Spleen (tissue), 11 donors: ENCODE results near the gene CCDC91. TPM values are rescaled to one million over a fixed set of nuclear protein-coding genes. Genes with fewer than 3 reads are reported as not detected.

Source experiments
- DNase-seq: peaks from one replicate; pipeline ENCODE4 v3.0.0-alpha.2; 2020
- H3K27ac ChIP-seq, 8 donors: fragments of 200-600 bp; sonication (generic) in 7 of 8; 1 replicate in 4 of 8; 2 replicates in 4 of 8; pipeline versions ENCODE4 v1.5.0 to v1.8.0; 2016 to 2021; ENCODE audit warnings: inconsistent platforms in 4 of 8, mild to moderate bottlenecking in 4 of 8, moderate library complexity in 1 of 8
- H3K27me3 ChIP-seq, 7 donors: fragments of 200-600 bp; sonication (generic) in 6 of 7; replicated peaks in 1 of 7; 1 replicate in 4 of 7; 2 replicates in 3 of 7; pipeline versions ENCODE4 v1.5.0 to v1.8.0; 2016 to 2021; ENCODE audit warnings: inconsistent platforms in 3 of 7, mild to moderate bottlenecking in 1 of 7
- H3K36me3 ChIP-seq, 6 donors: fragments of 200-600 bp; sonication (generic) in 5 of 6; 1 replicate in 4 of 6; 2 replicates in 2 of 6; pipeline versions ENCODE4 v1.5.0 to v1.8.0; 2016 to 2021; ENCODE audit warnings: inconsistent platforms in 2 of 6
- H3K4me1 ChIP-seq, 6 donors: fragments of 200-600 bp; sonication (generic) in 5 of 6; 1 replicate in 3 of 6; 2 replicates in 3 of 6; pipeline versions ENCODE4 v1.5.0 to v1.8.0; 2016 to 2021; ENCODE audit warnings: inconsistent platforms in 3 of 6
- H3K4me3 ChIP-seq, 8 donors: fragments of 200-600 bp; sonication (generic) in 7 of 8; 1 replicate in 4 of 8; 2 replicates in 4 of 8; pipeline versions ENCODE4 v1.5.0 to v1.8.0; 2016 to 2021; ENCODE audit warnings: inconsistent platforms in 4 of 8, mild to moderate bottlenecking in 4 of 8, moderate library complexity in 2 of 8
- H3K9me3 ChIP-seq, 8 donors: fragments of 200-600 bp; sonication (generic) in 7 of 8; 1 replicate in 4 of 8; 2 replicates in 4 of 8; pipeline versions ENCODE4 v1.5.0 to v1.8.0; 2016 to 2021; ENCODE audit warnings: inconsistent platforms in 4 of 8
- POLR2A ChIP-seq, 3 donors: fragments of 450-650 bp; IDR thresholded peaks; one replicate each; pipeline ENCODE4 v1.5.1; 2017; ENCODE audit warnings: antibody characterized with exemption in 3 of 3, mild to moderate bottlenecking in 1 of 3
- POLR2AphosphoS5 ChIP-seq, 3 donors: sonication (generic); formaldehyde crosslinking; IDR thresholded peaks; one replicate each; pipeline ENCODE4 v1.5.1; 2017; ENCODE audit warnings: antibody characterized with exemption in 3 of 3
- WGBS, 5 donors: extraction: QIAGEN DNeasy Blood & Tissue Kit in 3 of 5; methylation state at CpG; one replicate each; pipeline versions ENCODE4 v1.1.5 to v1.1.7; 2013 to 2018; 5-methylcytosine and 5-hydroxymethylcytosine counted together
- intact Hi-C: fragments of 100-400 bp; cut with DNase I; formaldehyde crosslinking; loops from one replicate; pipeline ENCODE4 v1.15.0; 2023; ENCODE audit warnings: low total_unique reads
- polyA plus RNA-seq, 3 donors: library from polyadenylated mRNA; stranded (reverse); fragments of 200-250 nt; gene quantifications; one replicate each; pipeline ENCODE4 v1.2.1, GENCODE V29; 2013
- total RNA-seq, 7 donors: library from RNA; depleted of rRNA in 3 of 7; stranded (reverse); fragments of >200 nt in 3 of 7; fragmentation: NEBNext Ultra II Directional in 4 of 7; extraction: Animal tissue kit (Norgen Biotek cat#: 25700) in 4 of 7; gene quantifications; one replicate each; pipeline versions ENCODE4 v1.1.0 to v1.2.1, GENCODE V29; 2016 to 2021
- TF ChIP-seq, protein P1 (sequence below), 11 experiments: fragments of 200-600 bp in 7 of 11; fragments of 450-650 bp in 4 of 11; sonication (generic) in 4 of 11; IDR thresholded peaks in 8 of 11; conservative IDR thresholded peaks in 3 of 11; 1 replicate in 7 of 11; 2 replicates in 4 of 11; pipeline versions ENCODE4 v1.4.0 to v1.8.0; 2016 to 2021; ENCODE audit warnings: antibody characterized with exemption in 11 of 11, inconsistent platforms in 4 of 11, mild to moderate bottlenecking in 1 of 11
- donor health status: healthy with polysubstance abuse.
- donor health status: DM: no; HTN: no; CAD: no; lungs with moderate emphysema.
- donor health status: DM: no; HTN: no; CAD: no.
- donor health status: Bipolar disorder and iron deficiency.
- donor health status: healthy.
- donor health status: DM: no; HTN: no; CAD: no.
- donor health status: DM: yes; HTN: yes; CAD: no.

CCDC91 gene
- total and polyA plus RNA-seq, 10 donors, result 12.8 to 65.9 (median 43.4) TPM

DNA sequence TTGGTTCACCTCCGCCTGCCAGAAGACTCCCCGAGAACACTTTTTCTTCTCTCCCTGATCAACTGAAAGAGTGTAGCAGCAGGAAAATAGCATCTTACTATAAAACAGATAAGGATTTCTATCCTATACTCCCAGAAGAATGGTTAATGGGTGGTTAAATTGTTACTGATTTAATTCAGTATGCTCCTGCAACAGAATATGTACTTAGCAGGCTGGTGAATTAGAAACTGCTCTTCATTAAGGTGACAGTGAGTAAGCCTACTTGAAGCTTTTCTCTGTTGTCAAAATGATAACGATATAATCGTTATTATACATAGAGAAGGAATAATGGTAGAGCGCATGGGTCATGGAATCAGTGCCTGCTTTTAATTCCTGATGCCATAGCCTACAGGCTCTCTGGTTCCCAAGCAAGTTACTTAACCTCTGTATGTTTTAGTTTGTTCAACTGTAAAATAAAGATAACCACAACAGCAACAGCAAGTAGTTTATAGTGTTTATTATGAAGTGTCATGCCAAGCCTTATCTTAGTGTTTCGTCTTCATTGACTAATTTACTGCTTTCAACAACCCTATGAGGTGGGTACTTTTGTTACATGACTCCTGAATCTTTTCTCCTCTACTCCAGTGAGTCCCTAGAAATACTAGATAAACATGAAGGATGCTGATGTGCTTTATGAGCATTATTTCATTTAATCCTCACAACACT, 392.6 kb downstream of the CCDC91 start:
- Histone ChIP-seq H3K4me1 (no peaks in the 10 kb centered on the region), H3K36me3 (no peaks in the 10 kb centered on the region), H3K9me3 (no peaks in the 10 kb centered on the region), H3K27ac (no peak overlapping the region), H3K4me3 (no peak overlapping the region), H3K27me3 (no peaks in the 10 kb centered on the region)
- TF ChIP-seq POLR2A (IDR thresholded peaks at IDR 0.05) (no peak), POLR2AphosphoS5 (IDR thresholded peaks at IDR 0.05) (no peak)
- TF ChIP-seq, protein P1, sequence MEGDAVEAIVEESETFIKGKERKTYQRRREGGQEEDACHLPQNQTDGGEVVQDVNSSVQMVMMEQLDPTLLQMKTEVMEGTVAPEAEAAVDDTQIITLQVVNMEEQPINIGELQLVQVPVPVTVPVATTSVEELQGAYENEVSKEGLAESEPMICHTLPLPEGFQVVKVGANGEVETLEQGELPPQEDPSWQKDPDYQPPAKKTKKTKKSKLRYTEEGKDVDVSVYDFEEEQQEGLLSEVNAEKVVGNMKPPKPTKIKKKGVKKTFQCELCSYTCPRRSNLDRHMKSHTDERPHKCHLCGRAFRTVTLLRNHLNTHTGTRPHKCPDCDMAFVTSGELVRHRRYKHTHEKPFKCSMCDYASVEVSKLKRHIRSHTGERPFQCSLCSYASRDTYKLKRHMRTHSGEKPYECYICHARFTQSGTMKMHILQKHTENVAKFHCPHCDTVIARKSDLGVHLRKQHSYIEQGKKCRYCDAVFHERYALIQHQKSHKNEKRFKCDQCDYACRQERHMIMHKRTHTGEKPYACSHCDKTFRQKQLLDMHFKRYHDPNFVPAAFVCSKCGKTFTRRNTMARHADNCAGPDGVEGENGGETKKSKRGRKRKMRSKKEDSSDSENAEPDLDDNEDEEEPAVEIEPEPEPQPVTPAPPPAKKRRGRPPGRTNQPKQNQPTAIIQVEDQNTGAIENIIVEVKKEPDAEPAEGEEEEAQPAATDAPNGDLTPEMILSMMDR (IDR thresholded peaks at IDR 0.05 in 8 of 11, conservative IDR thresholded peaks at IDR 0.05 in 3 of 11), result no peak
- WGBS, 5 donors, result 87 to 95% (median 88%) methylated on average over 6 of the region's 6 CpGs
- intact Hi-C loops, result no loop called here
- DNase-seq, result no peak

DNA sequence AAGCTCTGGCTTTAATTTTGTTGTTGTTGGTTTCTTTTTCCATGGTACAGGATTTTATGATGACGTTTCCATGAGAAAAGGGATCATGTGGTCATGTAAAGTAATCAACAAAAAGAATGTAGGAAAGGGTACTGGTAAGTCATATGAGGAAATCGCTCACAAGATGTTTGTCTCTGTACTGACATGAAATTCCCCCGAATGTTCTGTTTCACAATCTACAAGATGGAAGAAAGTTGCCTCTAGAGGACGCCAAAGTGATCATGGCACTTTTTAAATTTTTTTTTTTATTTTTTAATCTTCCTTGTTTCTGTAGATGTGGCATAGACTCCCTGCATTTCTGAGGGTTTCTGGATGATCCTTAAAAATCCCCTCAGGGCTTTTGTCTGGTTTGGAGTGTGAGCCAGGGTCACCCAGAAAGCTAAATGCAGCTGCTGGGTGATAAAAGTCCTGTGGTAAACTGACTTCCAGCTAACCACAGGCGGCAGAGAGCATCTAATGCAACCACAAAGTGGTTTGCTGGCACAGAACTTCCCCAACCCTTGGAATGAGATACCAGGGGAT, 393.5 kb downstream of the CCDC91 start:
- Histone ChIP-seq H3K9me3 (no peaks in the 10 kb centered on the region), H3K4me1 (no peaks in the 10 kb centered on the region), H3K27me3 (no peaks in the 10 kb centered on the region), H3K36me3 (no peaks in the 10 kb centered on the region), H3K27ac (no peak overlapping the region), H3K4me3 (no peak overlapping the region)
- DNase-seq, result no peak
- intact Hi-C loops, result no loop called here
- TF ChIP-seq, protein P1 (IDR thresholded peaks at IDR 0.05 in 8 of 11, conservative IDR thresholded peaks at IDR 0.05 in 3 of 11), result no peak
- TF ChIP-seq POLR2AphosphoS5 (IDR thresholded peaks at IDR 0.05) (no peak), POLR2A (IDR thresholded peaks at IDR 0.05) (no peak)
- WGBS, 5 donors, result 32 to 51% (median 47%) methylated on average over 5 of the region's 5 CpGs

DNA sequence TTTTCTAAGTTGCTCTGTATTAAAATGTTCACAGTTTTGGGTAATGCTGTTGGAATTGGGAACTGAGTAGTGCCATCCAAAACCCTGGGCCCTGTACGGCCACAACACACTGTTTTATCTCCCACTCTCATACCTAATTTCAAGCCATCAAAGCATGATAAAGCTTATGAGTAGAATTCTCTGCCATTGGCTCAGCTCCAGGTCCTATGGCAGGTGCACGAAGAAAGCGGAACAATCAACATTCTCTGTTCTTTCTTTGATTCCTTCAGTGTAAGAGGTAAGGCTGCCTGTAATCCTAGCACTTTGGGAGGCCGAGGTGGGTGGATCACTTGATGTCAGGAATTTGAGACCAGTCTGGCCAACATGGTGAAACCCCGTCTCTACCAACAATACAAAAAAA, 394.9 kb downstream of the CCDC91 start:
- H3K36me3 ChIP-seq, result no peaks in the 10 kb centered on the region
- H3K27me3 ChIP-seq, result no peaks in the 10 kb centered on the region
- H3K4me1 ChIP-seq, result no peaks in the 10 kb centered on the region
- intact Hi-C loops, result no loop called here
- DNase-seq, result no peak
- H3K4me3 ChIP-seq, result no peak overlapping the region
- H3K27ac ChIP-seq, result no peak overlapping the region
- no peak for TF ChIP-seq POLR2AphosphoS5 (IDR thresholded peaks at IDR 0.05)
- TF ChIP-seq, protein P1 (IDR thresholded peaks at IDR 0.05 in 8 of 11, conservative IDR thresholded peaks at IDR 0.05 in 3 of 11), result no peak
- no peak for TF ChIP-seq POLR2A (IDR thresholded peaks at IDR 0.05)
- 84 to 95% (median 88%) methylated on average over 5 of the region's 5 CpGs for WGBS, 5 donors
- no peaks in the 10 kb centered on the region for H3K9me3 ChIP-seq

DNA sequence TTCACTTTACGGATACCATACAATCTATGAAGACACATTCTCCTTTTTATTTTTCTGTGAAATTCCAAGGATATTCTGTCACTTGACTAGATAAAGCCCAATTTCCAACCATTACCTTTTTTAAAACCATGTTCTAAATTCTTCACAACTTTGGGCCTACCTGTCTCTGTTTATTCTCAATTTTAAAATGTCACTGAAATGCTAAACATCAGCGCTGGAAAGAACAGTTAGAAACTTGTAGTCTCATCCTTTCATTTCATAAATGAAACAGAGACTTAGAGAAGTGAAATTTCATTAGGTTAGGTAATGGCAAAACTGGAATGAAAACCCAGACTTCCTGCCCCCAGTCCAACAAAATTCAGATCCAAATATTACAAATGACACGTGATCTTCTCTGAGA, 396.2 kb downstream of the CCDC91 start:
- Histone ChIP-seq H3K27ac (no peak overlapping the region), H3K36me3 (no peaks in the 10 kb centered on the region), H3K9me3 (peaks cover 0 to 5% (median 1%) of the 10 kb centered on the region in 8 donors), H3K27me3 (no peaks in the 10 kb centered on the region), H3K4me1 (no peaks in the 10 kb centered on the region), H3K4me3 (no peak overlapping the region)
- WGBS, 5 donors, result 58 to 89% (median 67%) methylated on average over 3 of the region's 3 CpGs
- no peak for DNase-seq
- TF ChIP-seq POLR2AphosphoS5 (IDR thresholded peaks at IDR 0.05) (no peak), POLR2A (IDR thresholded peaks at IDR 0.05) (no peak)
- TF ChIP-seq, protein P1 (IDR thresholded peaks at IDR 0.05 in 8 of 11, conservative IDR thresholded peaks at IDR 0.05 in 3 of 11), result no peak
- intact Hi-C loops, result no loop called here
